IPS-20b (cell line): ENCODE data around the gene UNC79.

Experiments used
- H3K27ac ChIP-seq: one replicate; pipeline ENCODE4 v1.5.1; 2013; ENCODE audit warnings: low read length
- H3K27me3 ChIP-seq: 2 replicates; pipeline ENCODE4 v1.6.1; 2013; ENCODE audit warnings: mild to moderate bottlenecking, low read length, inconsistent platforms; ENCODE audit not compliant: insufficient read depth
- H3K36me3 ChIP-seq: 2 replicates; pipeline ENCODE4 v1.6.1; 2013; ENCODE audit warnings: low read depth, mild to moderate bottlenecking, inconsistent platforms, low read length, moderate library complexity; ENCODE audit not compliant: insufficient read depth
- H3K4me1 ChIP-seq: 2 replicates; pipeline ENCODE4 v1.6.1; 2013; ENCODE audit warnings: mild to moderate bottlenecking, control low read depth, inconsistent platforms, low read length, moderate library complexity; ENCODE audit not compliant: insufficient read depth
- H3K4me3 ChIP-seq: 2 replicates; pipeline ENCODE4 v1.5.1; 2013; ENCODE audit warnings: mild to moderate bottlenecking, low read length, inconsistent platforms
- H3K9ac ChIP-seq: 2 replicates; pipeline ENCODE4 v1.6.1; 2013; ENCODE audit warnings: low read depth, mild to moderate bottlenecking, inconsistent platforms, low read length, moderate library complexity
- H3K9me3 ChIP-seq: 2 replicates; pipeline ENCODE4 v1.6.1; 2013; ENCODE audit warnings: mild to moderate bottlenecking, low read depth, low read length, inconsistent platforms; ENCODE audit not compliant: insufficient read depth

UNC79 gene

DNA sequence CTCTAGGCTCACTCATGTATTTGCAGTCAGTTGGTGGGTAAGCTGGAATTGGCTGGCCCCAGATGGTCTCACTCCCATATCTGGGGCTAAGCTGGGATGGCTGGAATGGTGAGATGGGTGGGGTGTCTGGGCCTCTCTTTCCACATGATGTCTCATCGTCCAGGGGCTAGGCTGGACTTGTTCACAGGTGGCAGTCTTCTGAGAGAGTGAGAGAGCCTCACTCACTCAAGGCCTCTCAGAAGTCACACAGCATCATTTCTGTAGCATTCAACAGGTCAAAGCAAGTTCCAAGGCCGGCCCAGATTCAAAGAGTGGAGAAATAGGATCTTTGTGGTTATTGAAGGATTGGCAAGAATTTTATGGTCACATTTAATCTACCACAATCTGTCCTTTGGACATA, 102.7 kb downstream of the UNC79 start:
- Histone ChIP-seq H3K4me1 (no peaks in the 10 kb centered on the region), H3K9me3 (no peaks in the 10 kb centered on the region), H3K9ac (no peak overlapping the region), H3K27me3 (no peaks in the 10 kb centered on the region), H3K36me3 (no peaks in the 10 kb centered on the region), H3K4me3 (no peak overlapping the region), H3K27ac (no peak overlapping the region)

DNA sequence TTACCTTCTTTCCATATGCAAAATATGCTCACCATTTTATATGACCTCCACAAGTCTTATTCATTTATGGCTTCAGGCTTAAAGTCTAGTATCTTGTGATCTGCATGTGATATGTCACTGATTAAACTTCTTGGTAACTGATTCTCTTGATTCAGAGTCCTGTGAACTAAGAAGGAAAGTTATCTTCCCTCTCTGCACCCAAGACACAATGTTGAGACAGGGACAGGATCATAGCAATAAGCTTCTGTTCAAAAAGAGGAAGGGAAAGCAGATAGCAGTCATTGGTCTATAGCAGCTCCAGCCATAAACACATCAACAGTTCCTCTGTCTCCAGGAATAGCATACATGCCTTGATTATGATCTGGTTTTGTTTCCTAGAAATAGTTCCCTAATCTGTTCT, 103.1 kb downstream of the UNC79 start:
- no peak overlapping the region for H3K9ac ChIP-seq
- H3K27ac ChIP-seq: no peak overlapping the region
- no peaks in the 10 kb centered on the region for H3K36me3 ChIP-seq
- no peaks in the 10 kb centered on the region for H3K27me3 ChIP-seq
- no peaks in the 10 kb centered on the region for H3K9me3 ChIP-seq
- H3K4me3 ChIP-seq: no peak overlapping the region
- no peaks in the 10 kb centered on the region for H3K4me1 ChIP-seq

DNA sequence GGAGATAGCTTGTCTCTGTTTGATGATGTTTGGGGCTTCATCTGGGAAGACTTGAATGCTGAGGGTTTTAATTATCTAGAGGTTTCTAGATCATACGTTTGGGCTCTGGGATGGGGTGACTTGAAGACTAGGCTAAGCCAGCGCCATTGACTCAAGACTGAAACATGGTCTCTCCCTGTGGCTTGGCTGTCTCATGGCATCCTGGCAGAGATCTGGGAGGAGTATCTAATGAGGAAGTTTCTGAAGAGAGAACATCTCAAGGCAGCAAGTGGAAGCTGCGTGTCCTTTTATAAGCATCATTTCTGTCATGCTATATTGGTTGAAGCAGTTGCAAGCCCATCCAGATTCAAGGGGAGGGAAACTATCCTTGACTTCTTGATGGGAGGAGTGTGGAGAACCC, 104.8 kb downstream of the UNC79 start:
- no peaks in the 10 kb centered on the region for H3K9me3 ChIP-seq
- no peak overlapping the region for H3K4me3 ChIP-seq
- H3K4me1 ChIP-seq: no peaks in the 10 kb centered on the region
- H3K9ac ChIP-seq: no peak overlapping the region
- no peaks in the 10 kb centered on the region for H3K36me3 ChIP-seq
- H3K27ac ChIP-seq: no peak overlapping the region
- H3K27me3 ChIP-seq: no peaks in the 10 kb centered on the region

DNA sequence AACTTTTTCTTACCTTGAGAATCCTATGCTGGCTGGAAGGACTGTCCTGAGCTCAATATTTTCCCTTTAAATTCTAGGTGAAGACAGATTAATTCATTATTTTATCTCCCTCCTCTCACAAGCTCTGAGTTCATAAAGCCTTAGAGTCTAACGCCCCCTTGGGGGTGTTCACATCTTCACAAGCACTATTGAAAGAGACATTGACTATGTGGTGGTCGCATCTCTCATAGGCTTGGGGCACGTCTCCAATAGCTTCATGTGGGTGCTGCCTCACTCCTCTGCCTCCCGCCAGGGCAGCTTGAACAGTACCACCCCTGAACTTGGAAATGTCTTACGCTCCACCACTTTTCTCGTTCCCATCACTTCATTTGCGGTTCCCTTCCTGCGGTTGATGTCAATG, 106.2 kb downstream of the UNC79 start:
- Histone ChIP-seq H3K9me3 (no peaks in the 10 kb centered on the region), H3K4me3 (no peak overlapping the region), H3K9ac (no peak overlapping the region)

DNA sequence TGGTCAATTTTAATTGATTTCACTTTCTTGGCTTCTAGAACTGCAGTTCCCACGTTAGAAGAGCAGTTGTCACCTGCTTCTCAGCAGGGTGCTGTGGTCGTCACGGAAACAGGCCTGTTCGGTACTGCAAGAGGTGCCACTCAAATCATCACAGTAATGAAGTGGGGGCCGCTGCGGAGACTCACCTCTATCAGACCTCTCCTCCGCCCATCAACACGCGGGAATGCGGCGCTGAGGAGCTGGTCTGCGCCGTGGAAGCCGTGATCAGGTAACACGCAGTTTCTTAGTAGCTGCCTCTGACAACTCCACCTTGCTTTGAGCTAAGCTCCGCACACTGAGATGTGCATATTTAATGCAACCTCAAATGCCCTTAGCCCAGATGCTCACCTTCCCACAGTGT, 107.2 kb downstream of the UNC79 start:
- no peak overlapping the region for H3K27ac ChIP-seq
- H3K4me3 ChIP-seq: no peak overlapping the region
- no peaks in the 10 kb centered on the region for H3K27me3 ChIP-seq

More for the DNA sequence above, 106.2 kb downstream of the UNC79 start:
- H3K27ac ChIP-seq: no peak overlapping the region
- H3K27me3 ChIP-seq: no peaks in the 10 kb centered on the region
- H3K4me1 ChIP-seq: no peaks in the 10 kb centered on the region
- no peaks in the 10 kb centered on the region for H3K36me3 ChIP-seq

DNA sequence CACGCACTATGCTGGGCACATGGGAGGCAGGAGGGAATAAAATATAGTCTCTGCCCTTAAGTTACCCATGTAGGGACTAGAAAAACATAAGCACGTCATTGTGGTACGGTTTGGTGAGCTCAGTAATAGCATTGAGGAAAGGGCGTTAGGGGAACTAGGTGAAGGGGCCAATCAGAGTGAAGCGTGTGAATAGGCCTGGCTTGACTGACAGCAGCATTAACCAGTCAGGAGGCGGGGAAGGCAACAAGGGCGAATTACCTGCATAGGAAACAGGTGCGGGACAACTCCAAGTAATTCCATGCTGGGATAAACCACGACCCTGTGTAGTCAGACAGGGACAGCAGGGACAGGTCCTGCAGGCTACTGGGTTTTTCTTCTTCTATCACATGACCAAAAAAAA, 107.7 kb downstream of the UNC79 start:
- no peaks in the 10 kb centered on the region for H3K36me3 ChIP-seq
- no peak overlapping the region for H3K9ac ChIP-seq
- no peaks in the 10 kb centered on the region for H3K27me3 ChIP-seq
- no peak overlapping the region for H3K4me3 ChIP-seq
- H3K9me3 ChIP-seq: no peaks in the 10 kb centered on the region
- no peaks in the 10 kb centered on the region for H3K4me1 ChIP-seq
- H3K27ac ChIP-seq: no peak overlapping the region

More for the DNA sequence above, 107.2 kb downstream of the UNC79 start:
- Histone ChIP-seq H3K9ac (no peak overlapping the region), H3K4me1 (no peaks in the 10 kb centered on the region), H3K36me3 (no peaks in the 10 kb centered on the region), H3K9me3 (no peaks in the 10 kb centered on the region)

- Histone ChIP-seq H3K27me3 (no peaks in the 10 kb centered on the region), H3K36me3 (no peaks in the 10 kb centered on the region), H3K4me1 (no peaks in the 10 kb centered on the region), H3K9ac (no peak overlapping the region), H3K4me3 (no peak overlapping the region), H3K9me3 (no peaks in the 10 kb centered on the region), H3K27ac (no peak overlapping the region)
Observed at GRCh38 chr14:93540235-93540634, 109.5 kb downstream of the UNC79 start.

DNA sequence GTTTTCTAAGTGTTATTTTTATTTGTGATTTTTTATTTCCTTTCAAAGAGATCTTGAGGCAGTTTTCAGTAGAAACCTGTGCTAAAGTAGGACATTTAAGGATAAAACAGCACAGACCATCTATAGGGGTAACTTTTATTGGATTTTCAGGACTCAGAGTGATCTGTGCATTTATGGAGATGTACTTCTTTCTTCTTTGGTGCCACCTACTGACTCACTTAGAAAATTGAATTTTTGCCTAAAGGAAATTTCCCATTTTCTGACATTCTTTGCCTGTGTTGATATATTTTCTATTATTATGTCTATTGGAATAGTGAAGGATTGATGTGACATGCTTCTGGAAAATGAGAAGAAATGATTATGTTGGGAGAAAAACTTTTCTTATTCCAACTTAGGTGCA, 113.0 kb downstream of the UNC79 start:
- Histone ChIP-seq H3K9ac (no peak overlapping the region), H3K36me3 (no peaks in the 10 kb centered on the region), H3K27me3 (no peaks in the 10 kb centered on the region), H3K4me3 (no peak overlapping the region), H3K9me3 (no peaks in the 10 kb centered on the region), H3K27ac (no peak overlapping the region), H3K4me1 (no peaks in the 10 kb centered on the region)

GRCh38 chr14:93544212-93544611, 113.5 kb downstream of the UNC79 start:
- H3K27ac ChIP-seq: no peak overlapping the region

DNA sequence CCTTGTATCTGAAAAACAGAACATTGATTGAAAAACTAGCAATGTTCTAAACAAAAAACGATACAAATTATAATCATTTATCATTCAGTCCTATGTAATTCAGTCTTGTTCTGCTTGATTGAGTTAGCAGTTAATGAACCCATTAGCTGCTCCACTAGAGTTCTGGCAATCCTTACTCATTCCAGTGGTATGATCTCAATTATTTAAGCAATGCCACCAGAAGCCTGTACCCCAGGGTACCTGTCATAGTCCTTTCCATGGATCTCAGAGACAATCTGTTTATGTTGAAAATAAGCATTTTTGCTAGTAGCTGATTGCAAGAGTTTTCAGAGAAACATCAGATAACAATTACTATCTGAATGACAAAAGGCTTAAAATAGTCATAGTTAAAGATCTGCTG, 115.9 kb downstream of the UNC79 start:
- Histone ChIP-seq H3K9ac (no peak overlapping the region), H3K4me3 (no peak overlapping the region), H3K27ac (no peak overlapping the region), H3K9me3 (no peaks in the 10 kb centered on the region), H3K4me1 (no peaks in the 10 kb centered on the region), H3K36me3 (no peaks in the 10 kb centered on the region), H3K27me3 (no peaks in the 10 kb centered on the region)

More at GRCh38 chr14:93544212-93544611, 113.5 kb downstream of the UNC79 start:
- Histone ChIP-seq H3K4me3 (no peak overlapping the region), H3K4me1 (no peaks in the 10 kb centered on the region), H3K9ac (no peak overlapping the region), H3K9me3 (no peaks in the 10 kb centered on the region), H3K36me3 (no peaks in the 10 kb centered on the region), H3K27me3 (no peaks in the 10 kb centered on the region)

DNA sequence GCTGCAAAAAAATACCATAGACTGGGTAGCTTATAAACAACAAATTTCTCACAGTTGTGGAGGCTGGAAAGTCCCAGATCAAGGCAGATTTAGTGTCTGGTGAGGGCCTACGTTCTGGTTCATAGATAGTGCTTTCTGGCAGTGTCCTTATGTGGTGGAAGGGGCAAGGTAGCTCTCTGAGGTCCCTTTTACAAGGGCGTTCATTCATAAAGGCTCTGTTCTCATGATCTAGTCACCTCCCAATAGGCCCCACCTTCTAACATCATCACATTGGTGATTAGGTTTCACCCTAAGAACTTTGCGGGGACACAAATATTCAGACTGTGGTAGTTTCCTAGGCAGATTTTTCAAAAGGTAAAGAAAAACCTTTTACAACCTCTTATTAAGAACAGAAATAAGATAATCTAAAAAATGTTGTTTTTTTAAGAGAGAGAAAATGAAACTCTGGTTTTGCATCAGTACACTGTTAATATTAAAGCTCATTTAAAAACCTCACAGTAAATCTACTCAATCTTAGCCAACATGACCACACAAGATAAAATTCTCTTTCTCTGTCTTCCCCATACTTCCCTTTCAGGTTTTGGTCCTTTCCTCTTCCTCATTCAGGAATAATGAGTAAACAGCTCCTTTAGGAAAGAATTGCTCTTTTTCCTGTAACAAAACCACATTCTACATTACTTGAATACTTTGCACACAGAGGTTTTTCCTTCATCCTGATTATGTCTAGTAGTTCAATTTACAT, 117.5 kb downstream of the UNC79 start:
- Histone ChIP-seq H3K27ac (no peak overlapping the region), H3K9ac (no peak overlapping the region), H3K4me3 (no peak overlapping the region), H3K36me3 (no peaks in the 10 kb centered on the region), H3K9me3 (no peaks in the 10 kb centered on the region), H3K4me1 (no peaks in the 10 kb centered on the region), H3K27me3 (no peaks in the 10 kb centered on the region)

DNA sequence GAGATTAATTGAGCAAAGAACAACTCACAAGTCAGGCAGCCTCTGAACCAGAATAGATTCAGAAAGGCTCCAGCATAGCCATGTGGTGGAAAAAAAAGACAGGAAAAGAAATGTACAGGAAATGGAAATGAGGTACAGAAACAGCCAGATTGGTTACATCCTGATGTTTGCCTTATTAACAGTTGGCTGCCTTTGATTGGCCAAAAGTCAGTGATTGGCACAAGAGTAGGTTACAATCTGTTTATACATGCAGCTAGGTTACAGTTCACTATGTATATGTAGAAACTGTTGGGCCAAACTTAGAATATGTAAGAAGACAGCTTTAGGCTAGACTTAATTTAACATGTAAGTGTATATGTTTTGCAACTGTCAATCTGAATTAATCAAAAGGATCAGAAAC, 118.9 kb downstream of the UNC79 start:
- Histone ChIP-seq H3K36me3 (no peaks in the 10 kb centered on the region), H3K9me3 (no peaks in the 10 kb centered on the region), H3K4me1 (no peaks in the 10 kb centered on the region), H3K4me3 (no peak overlapping the region), H3K27me3 (no peaks in the 10 kb centered on the region), H3K9ac (no peak overlapping the region), H3K27ac (no peak overlapping the region)
